Stromal cell of bone marrow (primary cell): ENCODE measurements around the gene TCF4.

Source experiments
- DNase-seq: peaks from one replicate; pipeline ENCODE4 v3.0.0-alpha.2; 2012; ENCODE audit warnings: low read depth

The TCF4 gene

DNA sequence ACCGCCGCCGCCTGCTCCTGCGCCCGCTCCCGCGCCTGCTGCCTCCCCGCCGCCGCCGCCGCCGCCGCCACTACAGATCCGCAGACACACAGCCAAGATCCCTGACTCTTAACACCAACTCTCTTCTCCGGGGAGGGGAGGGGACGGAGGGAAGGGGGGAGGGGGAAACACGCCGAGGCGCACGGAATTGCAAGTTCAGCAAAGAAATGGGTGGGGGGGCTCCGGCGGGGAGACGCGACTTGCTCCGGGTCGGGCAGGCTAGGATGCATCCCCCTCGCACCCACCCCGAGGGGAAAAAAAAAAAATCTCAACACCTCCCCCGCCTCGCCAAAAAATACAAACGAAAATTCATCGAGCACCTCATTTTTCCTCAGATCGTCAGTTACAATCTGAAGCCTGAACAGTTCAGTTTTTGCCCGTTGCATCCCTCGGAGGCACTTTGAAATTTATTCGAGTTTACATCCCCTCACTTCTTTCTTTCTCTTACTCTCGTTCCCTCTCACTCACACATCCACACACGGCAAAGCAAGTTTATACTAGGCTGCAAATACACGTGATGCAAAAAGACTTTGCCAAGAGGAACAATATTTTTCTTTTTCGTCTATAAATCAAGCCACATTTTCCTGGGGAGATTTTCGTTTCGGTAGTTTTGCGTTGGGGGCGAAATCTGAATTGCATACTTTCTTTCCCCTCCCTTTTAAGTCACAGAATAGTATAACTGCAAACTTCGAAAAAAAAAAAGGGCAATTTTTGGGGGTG is at the start of gene TCF4:
Gene TCF4, minus strand, starts transcription at position 82 of the 759 bp plus-strand sequence. CDS start 1,076 bp downstream, outside the sequence.
- no peak for DNase-seq

DNA sequence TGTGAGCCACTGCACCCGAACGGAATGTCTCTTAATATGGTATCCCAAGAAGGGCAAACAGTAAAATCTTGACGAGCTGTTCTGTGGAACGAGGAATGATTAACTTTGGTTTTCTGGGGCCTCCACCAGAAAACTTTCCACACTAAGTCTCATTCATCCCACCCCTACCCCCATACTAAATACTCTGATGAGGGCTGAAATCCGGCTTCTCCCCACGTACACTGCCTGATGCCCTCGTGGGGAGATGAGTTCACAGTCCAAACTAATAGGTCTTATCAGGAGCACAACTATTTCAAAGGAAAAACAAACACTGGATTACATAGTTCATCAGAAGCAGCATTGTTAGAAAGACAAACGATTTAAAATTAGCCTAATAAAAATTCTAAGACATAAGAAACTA is 49.2 kb upstream of the TCF4 start:
- no peak for DNase-seq

DNA sequence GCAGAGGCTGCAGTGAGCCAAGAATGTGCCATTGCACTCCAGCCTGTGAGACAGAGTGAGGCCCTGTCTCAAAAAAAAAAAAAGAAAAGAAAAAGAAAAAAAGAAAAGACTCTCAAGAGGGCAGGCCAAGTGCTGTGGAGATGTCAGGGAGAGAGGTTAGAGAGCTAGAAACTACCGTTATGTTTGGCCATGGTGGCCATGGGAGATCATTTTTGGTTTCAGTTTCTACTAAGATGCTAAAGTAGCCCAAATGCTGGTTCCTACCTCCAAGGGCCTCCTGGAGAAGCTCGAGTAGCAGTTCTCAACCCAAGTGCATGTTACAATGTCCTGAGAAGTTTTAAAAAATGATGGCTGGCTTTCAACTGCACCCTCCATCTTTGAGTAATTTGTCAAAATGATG is 47.4 kb upstream of the TCF4 start:
- DNase-seq = no peak

DNA sequence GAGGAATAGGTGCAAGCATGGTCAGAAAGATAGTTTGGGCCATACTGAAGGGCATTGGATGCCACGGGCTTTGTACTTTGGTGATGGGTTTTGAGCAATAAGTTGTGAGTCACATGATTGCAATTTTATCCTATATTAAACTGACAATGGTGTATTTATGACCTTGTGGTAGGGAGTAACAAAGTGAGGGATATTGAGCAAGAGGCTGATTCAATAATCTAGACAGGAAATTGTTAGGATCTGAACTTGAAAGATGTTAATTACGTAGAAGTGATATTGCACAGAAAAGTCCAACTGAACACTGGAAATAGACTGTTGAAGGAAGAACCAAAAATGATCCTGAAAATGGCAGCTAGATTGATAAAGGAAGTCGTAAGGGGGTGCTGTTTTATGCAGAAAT is 46.6 kb upstream of the TCF4 start:
- peak; percentile 43 for DNase-seq

DNA sequence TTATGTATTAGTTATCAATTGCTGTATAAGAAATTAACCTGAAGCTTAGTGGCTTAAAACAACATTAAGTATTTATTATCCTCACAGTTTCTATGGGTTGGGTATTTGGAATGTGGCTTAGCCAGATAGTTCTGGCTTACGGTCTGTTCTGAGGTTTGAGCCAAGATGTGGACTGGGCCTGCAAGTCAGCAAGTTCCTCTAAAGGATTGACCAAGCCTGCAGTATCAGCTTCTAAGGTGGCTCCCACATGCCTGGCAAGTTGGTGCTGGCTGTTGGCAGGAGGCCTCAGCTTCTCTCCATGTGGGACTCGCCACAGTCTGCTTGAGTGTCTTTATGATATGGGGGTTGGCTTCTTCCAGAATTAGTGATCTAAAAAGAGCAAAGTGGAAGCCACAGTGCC is 45.0 kb upstream of the TCF4 start:
- DNase-seq = no peak

DNA sequence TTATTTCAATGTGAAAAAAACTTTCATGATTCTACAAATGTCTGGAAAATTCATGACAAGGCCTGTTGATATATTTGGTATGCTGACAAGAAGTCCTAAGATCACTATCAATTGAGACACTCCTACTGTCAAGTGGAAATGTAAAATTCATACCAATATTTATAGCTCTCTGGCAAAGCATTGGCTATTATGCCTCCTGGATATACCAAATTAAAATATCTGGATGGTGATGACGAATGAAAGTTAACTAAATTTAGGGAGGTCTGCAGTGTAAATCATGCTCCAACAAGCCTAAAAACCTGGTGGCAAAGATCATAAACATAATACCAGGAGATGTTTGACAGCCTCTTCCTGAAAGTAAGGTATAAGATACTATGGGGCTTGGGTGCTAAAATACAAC is 41.1 kb upstream of the TCF4 start:
- no peak for DNase-seq

DNA sequence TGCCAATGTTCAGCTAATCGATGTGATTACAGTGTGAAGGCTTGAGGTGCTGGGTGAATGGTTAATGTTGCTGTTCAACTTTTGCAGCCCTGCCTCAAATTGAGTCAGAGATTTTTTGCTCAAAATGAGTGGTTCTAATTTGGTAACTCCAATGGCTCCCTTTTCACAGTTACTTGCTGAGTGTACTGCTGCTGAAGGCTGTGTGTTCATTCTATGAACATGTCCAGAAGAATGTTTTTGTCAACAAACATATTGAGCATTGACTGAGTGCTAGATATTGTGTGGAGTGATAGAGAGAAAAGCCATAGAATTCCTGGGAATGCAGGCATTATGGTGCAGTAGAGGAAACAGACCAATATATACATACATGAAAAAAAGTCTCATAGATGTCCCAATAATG is 39.0 kb upstream of the TCF4 start:
- DNase-seq = no peak

DNA sequence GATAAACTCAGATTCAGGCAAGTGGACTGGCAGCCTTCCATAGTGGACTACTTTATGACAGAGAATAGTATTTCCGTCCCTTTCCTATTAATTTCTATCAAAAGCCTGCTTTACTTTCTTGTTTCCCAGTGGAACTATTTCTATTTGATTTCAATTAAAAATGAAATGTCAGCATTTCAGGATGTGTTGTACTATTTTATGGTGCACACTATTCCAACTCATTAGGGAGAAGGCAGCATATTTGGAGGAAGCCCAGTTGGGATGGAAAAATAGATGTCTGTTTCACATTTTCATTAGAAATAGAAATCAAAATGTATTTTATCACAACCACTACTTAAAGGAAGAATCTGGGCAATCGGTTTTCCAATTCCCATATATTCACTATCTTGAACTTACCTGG is 37.9 kb upstream of the TCF4 start:
- DNase-seq = no peak

DNA sequence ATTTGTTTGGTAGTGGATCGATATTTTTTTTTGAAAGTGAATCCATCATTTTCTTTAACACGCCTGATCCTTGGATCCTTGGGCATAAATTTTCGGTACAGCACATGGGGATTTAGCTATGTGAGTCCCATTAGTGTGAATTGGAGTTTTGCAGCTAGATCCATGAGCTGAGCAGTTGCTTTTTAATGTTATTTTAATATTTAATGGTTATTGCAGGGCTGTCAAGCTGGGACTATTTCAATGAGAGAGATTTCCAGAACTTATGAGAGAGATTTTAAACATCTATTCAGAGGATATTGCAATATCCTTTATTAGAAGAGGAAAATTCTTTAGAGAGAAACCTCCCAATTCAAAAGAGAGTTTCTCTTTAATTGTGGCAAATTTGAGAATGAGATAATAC is 35.6 kb upstream of the TCF4 start:
- no peak for DNase-seq

DNA sequence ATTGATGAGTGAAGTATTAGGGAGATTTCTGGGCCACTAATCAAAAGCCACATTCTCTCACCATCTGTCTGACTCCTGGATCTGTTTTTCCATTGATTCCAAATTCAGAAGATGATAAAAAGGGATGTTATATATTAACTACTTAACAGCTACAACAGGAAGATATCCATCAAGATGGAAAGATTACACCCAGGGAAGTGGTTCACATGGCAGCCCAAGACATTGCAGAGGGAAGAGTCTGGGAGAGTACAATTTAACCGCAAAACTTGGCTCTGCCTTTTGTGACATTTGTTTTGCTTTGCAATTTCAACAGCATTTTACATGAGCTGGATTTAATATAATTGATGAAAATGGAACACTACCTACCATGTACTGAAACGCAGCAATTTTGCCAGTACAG is 22.5 kb upstream of the TCF4 start:
- no peak for DNase-seq

DNA sequence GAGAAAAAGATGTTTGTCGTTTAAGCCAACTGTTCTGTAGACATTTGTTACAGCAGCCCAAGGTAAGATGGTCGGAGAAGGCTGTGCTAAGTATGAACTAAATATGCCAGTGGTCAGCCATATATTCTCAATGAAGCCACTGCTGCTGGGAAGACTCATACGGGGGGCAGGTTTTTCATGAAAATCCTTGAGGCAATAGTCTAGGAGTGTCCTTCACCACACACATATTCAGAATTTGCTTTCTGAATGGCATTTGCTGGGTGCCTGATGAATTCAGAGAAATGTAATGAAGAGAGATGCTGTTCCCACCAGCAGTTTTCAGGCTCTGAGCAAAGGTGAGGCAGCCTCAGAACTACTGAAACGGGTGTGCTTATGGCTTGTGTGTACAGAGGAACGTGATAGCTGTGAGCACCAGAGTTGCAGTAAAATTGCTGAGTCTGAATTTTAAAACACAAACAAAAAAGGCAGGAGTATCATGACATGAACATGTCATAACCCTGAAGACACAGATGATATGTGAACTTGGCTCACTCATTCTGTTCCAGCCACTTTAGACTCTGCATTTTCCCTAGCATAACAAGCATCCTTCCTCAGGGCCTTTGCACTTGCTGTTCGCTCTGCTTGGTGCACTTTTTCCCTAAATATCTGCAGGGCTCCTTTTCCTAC is 21.3 kb upstream of the TCF4 start:
- DNase-seq = no peak

DNA sequence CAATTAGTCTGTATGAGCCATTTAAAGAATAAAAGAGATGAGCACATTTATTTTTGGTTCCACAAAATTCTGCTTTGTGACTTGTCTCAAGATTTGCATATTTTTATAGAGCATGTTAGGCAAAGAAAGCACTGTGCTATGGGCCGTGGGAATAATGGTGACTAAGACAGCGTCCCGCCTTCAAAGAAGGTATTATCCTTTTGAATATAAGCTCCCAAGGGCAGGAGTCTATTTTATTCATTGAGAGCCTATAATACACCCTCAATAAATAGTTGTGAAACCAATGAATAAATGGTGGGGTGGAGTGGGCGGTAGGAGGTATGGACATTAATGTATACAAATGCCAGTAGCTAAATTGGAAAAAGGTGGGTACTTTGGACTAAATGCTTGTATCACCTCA is 20.5 kb upstream of the TCF4 start:
- DNase-seq = no peak

DNA sequence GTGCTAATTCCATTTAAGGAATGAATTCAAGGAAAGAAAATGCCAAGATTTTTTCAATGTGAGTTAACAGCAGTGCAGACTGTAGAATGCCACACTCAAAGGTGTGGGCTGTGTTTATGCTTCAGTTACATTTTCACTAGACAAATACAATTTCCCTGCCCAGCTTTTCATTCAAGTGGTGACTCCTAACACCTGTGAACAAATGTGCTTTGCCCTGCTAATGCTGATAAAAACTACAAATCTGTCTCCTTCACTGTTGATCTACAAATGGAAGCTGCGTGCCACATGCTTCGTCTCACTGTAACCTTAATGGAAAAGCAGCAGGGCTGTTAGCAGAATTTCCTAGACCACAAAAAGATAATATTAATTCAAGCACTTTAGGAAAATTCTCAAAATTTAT is 19.8 kb upstream of the TCF4 start:
- DNase-seq = no peak

DNA sequence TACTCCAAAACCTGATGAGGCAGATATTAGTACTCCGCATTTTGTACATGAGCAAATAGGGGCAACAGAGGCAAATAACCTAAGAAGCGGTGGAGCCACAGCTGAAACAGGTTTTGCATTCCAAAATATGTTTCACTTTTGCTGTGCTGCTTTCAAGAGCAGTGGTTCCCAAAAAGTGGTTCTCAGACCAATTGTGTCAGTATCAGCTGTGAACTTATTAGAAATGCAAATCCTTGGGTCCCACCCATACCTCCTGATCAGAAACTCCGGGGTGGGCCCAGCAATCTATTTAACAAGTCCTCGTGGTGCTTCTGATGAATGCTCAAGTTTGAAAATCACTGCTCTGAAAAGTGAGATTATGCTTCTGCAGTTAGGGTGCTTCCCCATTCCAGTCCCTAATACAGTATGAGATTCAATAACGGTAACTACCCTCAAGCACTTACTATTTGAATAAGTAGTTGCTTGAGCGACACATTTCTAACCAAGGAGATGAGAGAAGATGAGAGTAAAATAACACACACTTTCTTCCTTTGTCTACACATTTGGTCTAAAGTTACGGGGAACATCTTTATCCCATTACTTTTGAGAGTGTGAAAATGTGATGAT is 17.8 kb upstream of the TCF4 start:
- no peak for DNase-seq

DNA sequence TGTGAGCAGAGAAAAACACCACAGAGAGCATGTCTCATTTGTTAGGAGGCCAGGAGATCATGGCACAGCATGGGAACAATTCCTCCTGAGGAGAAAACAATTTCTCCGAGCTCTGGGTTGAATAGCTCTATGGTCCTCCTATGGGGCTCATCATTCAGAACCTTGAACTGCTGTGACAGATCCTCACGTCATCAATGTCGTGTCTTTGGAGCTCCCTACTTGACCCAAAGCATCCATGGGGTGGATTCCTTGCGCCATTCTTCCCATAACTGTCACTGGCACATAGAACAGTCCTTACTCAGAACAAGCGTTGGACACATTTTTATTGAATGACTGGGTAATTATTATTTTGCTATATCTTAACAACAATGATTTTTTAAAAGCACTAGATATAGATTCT is 15.8 kb upstream of the TCF4 start:
- no peak for DNase-seq

DNA sequence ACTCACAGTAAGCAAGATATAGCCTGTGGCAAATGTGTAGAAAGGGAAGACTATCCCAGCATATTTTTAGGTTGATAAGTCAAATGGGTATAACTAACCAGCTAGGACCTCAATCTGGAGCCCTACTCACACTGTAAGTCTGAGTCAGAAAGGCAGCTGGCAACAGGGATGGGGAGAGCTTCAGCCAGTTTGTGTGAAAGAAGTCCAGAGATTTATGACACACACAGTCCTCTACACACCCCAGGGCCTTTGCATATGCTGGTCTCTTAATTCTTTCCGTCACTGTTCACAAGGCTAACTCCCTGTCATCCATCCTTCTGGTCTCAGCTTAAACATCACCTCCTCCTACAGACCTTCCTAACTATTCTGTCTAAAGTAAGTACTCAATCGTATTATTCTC is 5.9 kb upstream of the TCF4 start:
- no peak for DNase-seq

DNA sequence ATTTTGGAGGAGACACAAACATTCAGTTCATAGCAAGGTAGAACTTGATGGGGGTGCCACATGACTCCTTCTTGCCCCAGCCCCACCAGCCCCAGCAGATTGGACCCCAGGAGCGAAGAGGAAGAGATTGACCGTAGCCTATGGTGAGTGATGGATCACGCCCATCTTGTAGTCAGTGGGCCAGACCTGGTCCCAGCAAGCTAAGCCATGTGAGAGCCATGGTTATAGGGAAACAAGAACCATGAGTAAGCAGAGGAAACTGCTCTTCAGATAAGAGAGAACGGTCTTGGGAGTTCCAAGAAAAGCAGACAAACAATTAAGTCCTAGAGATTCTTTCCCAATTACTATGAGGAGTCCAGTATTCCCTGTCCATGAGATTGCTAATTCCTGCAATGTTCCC is 4.6 kb upstream of the TCF4 start:
- no peak for DNase-seq

DNA sequence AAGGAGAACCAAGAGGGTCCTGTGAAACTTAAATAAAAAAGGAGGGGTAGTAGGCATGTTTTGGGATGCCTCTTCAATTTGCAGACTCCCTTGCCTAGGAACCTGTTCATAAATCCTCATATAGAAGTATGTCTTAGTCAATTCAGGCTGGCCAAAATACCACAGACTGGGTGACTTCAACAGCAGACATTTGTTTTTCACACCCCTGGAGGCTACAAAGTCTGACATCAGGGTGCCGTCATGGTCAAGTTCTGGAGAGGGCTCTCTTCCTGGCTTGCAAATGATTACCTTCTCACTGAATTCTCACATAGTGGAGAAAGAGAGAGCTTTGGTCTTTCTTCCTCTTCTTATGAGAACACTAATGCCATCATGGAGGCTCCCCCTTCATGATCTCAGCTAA is 4.1 kb upstream of the TCF4 start:
- no peak for DNase-seq

DNA sequence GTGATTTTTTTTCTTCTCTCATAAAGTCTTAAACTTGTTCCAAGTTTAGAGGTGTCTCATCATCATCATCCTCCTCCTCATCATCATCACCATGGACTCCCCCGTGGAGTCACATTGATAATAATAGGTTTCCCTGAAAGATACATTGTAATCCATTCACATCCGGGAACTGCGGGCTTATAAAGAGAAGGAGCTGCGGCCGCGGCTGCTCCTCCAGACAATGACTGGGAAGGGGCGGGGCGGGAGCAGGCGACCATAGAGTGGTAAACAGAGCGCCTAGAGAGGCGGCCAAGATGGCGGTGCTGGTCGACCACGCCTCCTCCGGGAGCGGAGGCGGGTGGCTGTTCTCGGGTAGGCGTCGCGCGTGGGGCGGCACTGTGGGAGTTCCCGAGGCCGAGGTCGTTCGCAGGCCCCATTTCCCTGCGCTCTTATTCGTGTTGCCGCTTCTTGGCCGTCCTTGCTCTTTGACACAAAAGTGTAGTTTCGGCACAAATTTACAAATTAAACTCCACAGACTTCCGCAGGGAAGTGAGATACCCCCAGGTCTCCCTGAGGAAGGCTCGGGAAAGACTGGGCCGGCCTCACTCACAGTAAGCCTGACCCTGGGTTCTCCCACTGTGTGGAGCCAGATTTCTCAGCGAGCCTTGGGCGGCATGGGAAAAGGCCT is 1.8 kb upstream of the TCF4 start:
- DNase-seq = peak; percentile 92

DNA sequence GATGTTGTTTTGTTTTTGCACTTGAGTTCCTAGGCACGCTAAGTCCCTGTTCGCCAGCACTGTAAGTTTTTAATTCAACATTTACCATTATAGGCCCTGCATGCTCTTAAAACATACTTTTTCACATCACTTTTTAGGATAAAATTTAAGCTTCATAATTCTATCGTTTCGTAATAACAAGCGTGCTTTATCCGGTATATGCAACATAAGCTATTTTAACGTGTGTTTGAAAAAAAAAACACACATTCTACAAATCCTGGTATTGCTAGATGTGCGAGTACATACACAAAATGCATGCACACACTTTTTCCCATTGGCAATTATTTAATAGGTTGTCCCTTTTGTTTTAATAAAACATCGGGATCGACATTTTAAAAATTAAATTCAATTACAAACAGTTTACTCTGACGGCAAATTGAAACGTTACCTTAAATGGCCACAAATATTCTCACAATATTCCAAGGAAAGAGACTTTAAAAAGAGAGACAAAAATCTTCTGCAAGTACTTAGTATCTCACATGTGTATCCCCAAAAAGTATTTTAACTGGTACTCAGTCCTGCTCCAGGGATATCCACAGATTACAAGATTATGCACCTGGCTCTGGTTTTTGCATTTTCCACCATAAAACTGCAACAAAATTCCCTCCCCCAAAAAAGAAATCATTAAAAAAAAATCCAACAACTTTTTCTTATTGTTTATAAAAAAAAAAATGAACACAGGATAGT is 1.0 kb upstream of the TCF4 start:
- DNase-seq = no peak

DNA sequence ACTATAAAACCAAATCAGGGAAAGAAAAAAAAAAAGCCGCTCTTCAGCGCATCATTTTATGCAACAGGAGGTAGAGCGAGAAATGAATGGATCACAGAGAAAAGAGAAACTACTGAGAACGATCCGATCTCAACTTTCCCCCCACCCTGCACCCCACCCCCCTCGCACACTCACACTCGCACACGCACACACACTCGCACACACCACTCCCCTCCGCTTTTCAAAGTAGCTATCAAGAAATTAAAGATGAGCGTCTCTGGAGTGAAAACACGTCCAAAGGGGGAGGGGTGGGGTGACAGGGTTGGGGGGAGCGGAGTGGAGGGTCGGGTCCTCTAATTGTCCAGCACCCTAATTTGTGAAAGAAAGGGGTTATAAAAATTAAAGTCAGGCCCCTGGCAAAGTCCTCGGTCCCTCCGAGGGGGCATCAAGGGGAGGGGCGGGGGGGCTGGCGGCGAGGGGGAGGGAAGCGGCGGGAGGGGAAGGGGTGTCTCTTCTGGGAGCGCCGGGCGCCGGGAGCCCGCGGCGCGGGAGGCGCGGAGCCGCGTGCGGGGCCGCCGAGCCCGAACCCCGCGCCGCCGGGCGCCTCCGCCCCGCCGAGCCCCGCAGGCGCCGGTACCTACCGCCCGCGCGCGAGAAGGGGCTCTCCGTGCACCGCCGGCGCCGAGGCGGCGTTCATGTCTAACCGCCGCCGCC is 428 bp downstream of the TCF4 start:
- DNase-seq = no peak
